Astrocyte of the cerebellum (primary cell): ENCODE measurements around the gene CFAP100.

Experiments used
- DNase-seq: peaks from one replicate; pipeline ENCODE4 v3.0.0-alpha.2; 2011; ENCODE audit warnings: low read depth
- H3K4me3 ChIP-seq: 2 replicates; pipeline ENCODE4 v1.5.1; 2011; ENCODE audit warnings: mild to moderate bottlenecking, low read depth, low read length, moderate library complexity
- CTCF ChIP-seq: IDR thresholded peaks from 2 replicates; pipeline ENCODE4 v1.5.1; 2012; ENCODE audit warnings: low read length, low read depth, moderate library complexity, mild to moderate bottlenecking; ENCODE audit errors: missing control alignments
- in situ Hi-C: cut with HindIII; loops from 2 replicates; pipeline ENCODE4 v1.10.0; 2017; ENCODE audit warnings: low sequenced_read_pairs

CFAP100 gene

GRCh38 chr3:126375835-126376331 lies 18.8 kb upstream of the CFAP100 start:
- no peak for TF ChIP-seq CTCF
- no peak for DNase-seq
- no peak overlapping the region for H3K4me3 ChIP-seq
- in situ Hi-C loops: no loop called here

GRCh38 chr3:126376444-126376843 lies 18.3 kb upstream of the CFAP100 start:
- TF ChIP-seq CTCF: no peak
- in situ Hi-C loops: no loop called here
- no peak overlapping the region for H3K4me3 ChIP-seq
- no peak for DNase-seq

- in situ Hi-C loops: no loop called here
Measured at GRCh38 chr3:126377211-126377610, 17.5 kb upstream of the CFAP100 start.

GRCh38 chr3:126378341-126378751 lies 16.4 kb upstream of the CFAP100 start:
- in situ Hi-C loops: no loop called here
- no peak overlapping the region for H3K4me3 ChIP-seq
- DNase-seq: no peak
- TF ChIP-seq CTCF: no peak

More at GRCh38 chr3:126377211-126377610, 17.5 kb upstream of the CFAP100 start:
- H3K4me3 ChIP-seq: no peak overlapping the region
- TF ChIP-seq CTCF: no peak
- DNase-seq: no peak

GRCh38 chr3:126380011-126380768 lies 14.5 kb upstream of the CFAP100 start:
- no peak for DNase-seq
- H3K4me3 ChIP-seq: no peak overlapping the region
- no peak for TF ChIP-seq CTCF
- in situ Hi-C loops: no loop called here

- TF ChIP-seq CTCF: no peak
- no peak overlapping the region for H3K4me3 ChIP-seq
- DNase-seq: no peak
- in situ Hi-C loops: no loop called here
Measured at GRCh38 chr3:126381966-126382365, 12.7 kb upstream of the CFAP100 start.
